PC-3 (cell line): Measurements from ENCODE around the gene TSPAN4.

Experiments used
- CTCF ChIP-seq: fragments of 300-600 bp; sonication (generic); conservative IDR thresholded peaks from 2 replicates; pipeline ENCODE4 v1.5.1; 2017; ENCODE audit warnings: antibody characterized with exemption, low read depth, mild to moderate bottlenecking, low read length
- EZH2 ChIP-seq: fragments of 300-600 bp; sonication (generic); IDR thresholded peaks from one replicate; pipeline ENCODE4 v1.6.1; 2017; ENCODE audit warnings: antibody characterized with exemption, mild to moderate bottlenecking, low read length; ENCODE audit not compliant: unreplicated experiment
- EZH2phosphoT487 ChIP-seq: fragments of 300-600 bp; sonication (generic); IDR thresholded peaks from 2 replicates; pipeline ENCODE4 v1.6.1; 2018; ENCODE audit warnings: mild to moderate bottlenecking, antibody characterized with exemption, low read length, borderline replicate concordance

- TF ChIP-seq CTCF (no peak), EZH2phosphoT487 (no peak), EZH2 (no peak)
Observed at GRCh38 chr11:837990-838307, 4.7 kb upstream of the TSPAN4 start.
